Activated CD8-positive, alpha-beta memory T cell treated with anti-CD3 and anti-CD28 coated beads for 4 hours (primary cell): ENCODE results near the gene TPCN2.
"Not testable (repeated sequence)": the region's sequence is repeated elsewhere in the genome, so short reads cannot be mapped to it uniquely, and the experiment has no call there.

ENCODE experiments used
- DNase-seq, 2 donors: peaks; one replicate each; pipeline ENCODE4 v3.0.0-alpha.2; 2020; ENCODE audit warnings: low read depth in 2 of 2

The TPCN2 gene

DNA sequence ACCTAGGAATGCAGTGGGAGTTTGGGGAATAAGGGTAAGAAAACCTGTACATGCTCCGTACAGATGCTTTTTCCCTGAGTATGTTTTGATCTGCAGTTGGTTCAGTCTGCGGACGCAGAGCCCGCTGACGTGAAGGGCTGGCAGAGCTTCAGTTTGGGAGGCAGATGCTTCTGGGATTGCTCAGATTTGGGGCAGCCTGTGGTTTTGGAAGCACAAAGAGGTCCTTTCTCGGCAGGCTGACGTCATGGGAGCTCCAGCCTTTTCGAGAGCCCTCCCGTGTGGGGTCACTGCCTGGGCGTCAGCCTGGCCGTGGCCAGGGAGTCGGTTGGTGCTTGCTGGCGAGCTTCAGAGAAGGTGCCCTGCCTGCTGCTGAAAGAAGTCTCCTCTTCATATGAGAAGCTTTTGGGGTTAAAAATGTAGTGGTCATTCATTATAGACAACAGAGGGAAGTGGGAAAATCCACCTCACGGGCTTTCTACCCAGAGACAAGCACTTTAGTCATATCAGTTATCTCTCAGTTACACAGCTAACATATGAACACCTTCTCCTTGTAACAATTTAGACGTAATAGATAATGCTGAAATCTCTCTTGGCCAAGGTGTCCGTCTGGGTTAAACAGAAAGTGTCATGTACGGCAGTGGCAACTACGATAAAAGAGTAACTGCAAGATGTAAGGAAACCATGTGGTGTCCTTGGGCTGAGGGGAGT, 26.8 kb downstream of the TPCN2 start:
- DNase-seq, result no peak

DNA sequence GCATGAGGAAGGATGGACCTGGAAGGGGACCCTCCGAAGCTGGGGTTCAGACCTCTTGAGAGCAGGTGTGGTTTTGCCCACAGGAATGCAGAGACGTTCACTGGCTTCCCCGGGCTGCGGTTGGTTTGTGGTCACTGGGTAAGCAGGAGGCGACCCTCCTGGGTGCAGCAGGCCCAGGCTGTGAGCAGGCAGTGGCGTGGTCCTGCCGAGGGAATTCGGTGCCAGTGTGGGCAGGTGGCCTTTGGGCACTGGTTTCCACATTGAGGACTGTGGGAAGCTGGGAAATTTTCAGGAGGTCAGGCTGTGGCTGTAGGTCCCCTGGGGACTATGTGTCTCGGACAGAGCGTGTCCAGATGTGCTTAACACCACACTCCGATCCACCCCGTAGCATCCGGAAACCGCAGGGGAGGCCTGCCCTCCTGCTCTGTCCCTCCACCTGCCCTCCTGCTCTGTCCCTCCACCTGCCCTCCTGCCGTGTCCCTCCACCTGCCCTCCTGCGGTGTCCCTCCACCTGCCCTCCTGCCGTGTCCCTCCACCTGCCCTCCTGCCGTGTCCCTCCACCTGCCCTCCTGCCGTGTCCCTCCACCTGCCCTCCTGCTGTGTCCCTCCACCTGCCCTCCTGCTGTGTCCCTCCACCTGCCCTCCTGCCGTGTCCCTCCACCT, 27.5 kb downstream of the TPCN2 start:
- DNase-seq, result no peak

DNA sequence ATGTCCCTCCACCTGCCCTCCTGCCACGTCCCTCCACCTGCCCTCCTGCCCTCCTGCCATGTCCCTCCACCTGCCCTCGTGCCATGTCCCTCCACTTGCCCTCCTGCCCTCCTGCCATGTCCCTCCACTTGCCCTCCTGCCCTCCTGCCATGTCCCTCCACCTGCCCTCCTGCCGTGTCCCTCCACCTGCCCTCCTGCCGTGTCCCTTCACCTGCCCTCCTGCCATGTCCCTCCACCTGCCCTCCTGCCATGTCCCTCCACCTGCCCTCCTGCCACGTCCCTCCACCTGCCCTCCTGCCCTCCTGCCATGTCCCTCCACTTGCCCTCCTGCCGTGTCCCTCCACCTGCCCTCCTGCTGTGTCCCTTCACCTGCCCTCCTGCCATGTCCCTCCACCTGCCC, 28.2 kb downstream of the TPCN2 start:
- DNase-seq, result not testable (repeated sequence)

DNA sequence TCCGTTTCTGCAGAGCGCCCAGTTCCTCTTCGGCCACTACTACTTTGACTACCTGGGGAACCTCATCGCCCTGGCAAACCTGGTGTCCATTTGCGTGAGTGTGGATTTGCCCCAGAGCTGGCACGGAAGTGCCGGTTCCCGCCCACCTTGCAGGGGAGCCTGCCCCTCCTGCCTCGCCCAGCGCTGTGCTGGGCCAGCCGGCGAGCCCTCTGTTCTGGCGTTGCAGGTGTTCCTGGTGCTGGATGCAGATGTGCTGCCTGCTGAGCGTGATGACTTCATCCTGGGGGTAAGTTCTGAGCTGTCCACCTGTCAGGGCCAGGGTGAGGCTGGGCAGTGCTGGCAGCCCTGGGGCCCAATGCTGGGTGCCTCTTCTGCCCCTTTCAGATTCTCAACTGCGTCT, 29.8 kb downstream of the TPCN2 start:
- DNase-seq, result no peak

DNA sequence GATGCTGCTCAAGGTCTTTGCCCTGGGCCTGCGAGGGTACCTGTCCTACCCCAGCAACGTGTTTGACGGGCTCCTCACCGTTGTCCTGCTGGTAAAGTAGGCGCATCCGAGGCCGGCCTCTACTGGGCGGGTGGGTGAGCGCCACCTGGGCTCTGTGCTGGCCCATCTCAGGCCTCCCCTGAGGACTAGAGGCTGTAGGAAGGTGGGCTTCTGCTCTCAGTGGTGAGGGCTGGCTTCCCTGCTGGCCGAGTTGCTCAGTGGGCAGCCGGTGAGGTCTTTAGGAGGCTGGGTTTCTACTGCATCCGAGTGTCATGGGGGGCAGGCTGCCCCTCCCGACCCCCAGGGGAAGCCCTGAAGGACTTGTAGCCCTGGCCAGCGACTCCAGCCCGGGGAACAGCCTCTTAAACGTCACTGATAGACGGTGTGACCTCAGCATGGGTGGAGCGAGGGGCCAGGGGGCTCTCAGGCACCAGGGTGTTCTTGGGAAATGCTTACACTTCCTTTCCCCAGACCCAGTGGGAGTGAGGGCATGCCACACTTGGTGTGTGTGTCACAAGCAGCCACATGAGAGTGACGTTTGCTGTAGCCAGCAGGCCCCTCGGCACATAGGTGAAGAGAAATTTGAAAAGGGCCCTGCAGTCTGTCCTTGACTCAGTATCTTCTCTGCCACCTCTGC, 30.3 kb downstream of the TPCN2 start:
- no peak for DNase-seq

DNA sequence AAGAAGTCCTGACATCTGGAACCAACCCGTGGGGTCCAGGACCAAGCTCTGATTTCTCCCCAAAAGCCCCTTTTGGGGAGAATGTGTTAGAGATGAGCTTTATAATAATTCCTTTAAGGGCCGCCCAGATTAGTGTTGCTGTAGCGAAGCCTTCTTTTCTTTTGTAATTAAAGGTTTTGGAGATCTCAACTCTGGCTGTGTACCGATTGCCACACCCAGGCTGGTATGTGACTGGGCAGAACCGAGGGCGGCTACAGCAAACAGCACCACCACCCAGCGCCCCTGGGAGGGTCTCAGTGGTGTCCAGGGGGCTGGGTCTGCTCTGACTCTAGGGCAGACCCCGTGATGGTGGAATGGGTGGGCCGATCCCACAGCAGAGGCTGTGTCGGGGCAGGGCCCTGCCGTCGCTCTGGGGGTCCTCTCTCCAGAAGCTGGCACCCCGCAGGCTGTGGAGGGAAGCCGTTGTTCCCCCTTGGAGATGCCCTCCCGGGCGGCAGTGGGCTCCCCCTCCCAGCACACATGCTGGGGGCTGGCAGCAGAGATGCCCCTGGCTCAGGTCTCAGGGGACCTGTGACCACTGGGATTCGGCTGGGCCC, 31.0 kb downstream of the TPCN2 start:
- no peak for DNase-seq

DNA sequence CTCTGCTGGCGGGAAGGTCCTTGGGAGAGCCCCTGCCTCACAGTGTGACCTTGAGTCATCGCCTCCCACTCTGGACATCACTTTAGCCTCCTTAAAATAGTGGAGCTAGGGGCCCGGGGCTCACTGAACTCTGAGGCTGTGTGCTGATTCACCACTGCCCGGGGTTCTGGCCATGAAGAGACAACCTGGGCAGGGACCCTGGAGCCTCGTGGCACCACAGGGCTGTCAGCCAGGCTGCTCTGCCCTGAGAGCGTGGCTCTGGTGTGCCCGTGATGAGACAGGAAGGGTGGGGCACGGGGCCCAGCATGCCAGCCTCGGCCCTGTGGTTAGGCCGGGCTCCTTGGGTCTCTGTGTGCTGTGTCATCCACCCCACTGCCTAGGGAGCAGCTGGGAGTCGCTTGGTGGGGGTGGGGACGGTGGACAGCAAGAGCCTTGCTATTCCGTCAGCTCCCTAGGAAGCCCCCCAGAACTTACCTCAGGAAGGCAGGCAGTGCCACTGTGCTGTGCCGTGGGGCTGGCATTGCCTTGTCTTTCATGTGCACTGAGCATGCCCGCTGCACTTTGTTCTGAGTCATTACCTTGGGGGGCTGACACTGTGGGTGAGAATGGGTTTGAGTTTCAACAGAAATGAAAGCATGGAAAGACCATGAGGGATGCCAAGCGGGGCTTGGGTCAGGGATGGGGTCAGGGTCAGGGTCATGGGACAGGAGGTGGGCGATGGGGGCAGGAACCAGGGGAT, 31.7 kb downstream of the TPCN2 start:
- no peak for DNase-seq

DNA sequence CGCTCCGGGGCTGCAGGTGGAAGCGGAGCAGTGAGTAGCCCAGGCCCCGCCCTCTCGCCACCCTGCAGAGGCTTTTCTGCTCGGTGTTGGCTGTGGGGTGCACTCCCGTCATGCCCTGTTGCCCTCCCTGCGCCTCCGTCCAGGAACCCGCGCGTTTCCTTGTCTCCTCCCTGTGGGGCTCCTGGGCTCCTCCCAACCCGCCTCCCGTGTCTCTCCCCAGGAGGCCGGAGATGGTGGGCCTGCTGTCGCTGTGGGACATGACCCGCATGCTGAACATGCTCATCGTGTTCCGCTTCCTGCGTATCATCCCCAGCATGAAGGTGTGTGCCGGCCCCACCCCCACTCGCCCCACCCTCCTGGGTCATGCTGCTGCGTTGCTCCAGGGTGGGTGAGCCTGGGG, 32.4 kb downstream of the TPCN2 start:
- DNase-seq, result no peak

DNA sequence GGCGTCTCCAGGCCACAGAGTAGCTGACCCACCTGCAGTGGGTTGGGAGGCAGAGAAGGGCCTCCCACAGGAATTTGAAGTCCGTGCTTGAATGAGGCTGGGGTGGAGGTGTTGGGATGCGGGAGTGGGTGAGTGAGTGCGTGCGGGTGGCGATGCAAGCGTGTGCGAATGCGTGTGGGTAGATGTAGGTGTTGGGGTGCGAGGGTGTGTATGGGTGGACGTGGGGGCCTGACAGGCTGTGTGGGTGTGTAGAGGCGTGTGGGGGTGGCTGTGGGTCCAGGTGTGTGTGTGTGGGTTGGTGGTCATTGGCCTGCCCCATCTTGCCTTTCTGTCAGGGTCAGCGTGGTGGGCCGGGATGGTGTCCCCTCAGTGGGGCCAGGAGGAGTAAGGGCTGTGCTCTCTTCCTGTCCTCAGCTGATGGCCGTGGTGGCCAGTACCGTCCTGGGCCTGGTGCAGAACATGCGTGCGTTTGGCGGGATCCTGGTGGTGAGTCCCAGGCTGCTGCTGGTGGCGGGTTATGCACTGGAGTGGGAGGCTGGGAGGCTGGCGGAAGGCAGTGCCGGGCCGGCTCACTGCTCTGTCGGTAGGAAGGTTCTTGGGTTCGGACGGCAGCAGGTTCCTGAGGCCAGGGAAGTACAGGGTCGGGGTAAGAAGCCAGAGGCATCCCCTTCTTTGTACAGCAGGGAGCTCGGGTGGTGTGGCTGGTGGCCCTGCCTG, 35.0 kb downstream of the TPCN2 start:
- DNase-seq, result no peak

DNA sequence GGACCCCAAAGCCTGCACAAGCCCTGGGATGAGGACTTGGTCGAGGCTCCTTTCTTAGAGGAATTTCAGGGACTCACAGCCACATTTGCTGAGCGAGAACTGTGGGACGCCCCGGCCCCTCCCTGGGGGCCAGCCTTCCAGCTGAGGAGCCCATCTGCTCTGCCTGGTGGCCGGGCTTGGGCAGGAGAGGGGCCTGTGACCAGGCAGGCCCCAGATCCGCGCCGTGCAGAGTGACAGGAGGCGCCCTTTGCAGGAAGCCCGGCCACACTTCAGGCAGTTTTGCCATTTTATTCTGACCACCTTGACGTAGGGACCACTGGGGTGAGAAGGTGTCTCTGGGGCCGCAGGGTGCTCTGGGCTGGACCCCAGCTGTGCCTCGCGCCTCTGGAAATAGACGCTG, 35.6 kb downstream of the TPCN2 start:
- DNase-seq, result no peak

DNA sequence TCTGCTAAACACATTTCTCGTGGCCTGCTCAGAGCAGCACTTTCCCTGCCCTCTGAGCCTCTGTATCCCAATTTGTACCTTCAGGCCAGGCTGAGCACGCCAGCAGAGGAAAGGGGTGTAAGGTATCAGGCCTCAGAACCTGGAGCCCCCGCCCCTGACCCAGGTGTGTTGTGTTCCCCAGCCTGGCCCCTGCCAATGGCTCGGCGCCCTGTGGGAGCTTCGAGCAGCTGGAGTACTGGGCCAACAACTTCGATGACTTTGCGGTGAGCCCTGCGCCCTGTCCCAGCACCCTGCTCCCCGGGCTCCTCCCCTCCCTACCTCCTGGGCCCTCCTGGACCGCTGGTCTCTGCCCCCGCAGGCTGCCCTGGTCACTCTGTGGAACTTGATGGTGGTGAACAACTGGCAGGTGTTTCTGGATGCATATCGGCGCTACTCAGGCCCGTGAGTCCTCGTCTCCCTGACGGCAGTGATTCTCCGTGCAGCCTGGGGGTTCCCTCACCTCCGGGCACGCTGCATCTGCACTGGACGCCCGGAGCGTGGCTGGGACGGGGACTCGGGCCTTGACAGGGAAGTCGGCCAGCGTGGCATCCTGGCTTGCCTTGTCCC, 36.9 kb downstream of the TPCN2 start:
- no peak for DNase-seq

DNA sequence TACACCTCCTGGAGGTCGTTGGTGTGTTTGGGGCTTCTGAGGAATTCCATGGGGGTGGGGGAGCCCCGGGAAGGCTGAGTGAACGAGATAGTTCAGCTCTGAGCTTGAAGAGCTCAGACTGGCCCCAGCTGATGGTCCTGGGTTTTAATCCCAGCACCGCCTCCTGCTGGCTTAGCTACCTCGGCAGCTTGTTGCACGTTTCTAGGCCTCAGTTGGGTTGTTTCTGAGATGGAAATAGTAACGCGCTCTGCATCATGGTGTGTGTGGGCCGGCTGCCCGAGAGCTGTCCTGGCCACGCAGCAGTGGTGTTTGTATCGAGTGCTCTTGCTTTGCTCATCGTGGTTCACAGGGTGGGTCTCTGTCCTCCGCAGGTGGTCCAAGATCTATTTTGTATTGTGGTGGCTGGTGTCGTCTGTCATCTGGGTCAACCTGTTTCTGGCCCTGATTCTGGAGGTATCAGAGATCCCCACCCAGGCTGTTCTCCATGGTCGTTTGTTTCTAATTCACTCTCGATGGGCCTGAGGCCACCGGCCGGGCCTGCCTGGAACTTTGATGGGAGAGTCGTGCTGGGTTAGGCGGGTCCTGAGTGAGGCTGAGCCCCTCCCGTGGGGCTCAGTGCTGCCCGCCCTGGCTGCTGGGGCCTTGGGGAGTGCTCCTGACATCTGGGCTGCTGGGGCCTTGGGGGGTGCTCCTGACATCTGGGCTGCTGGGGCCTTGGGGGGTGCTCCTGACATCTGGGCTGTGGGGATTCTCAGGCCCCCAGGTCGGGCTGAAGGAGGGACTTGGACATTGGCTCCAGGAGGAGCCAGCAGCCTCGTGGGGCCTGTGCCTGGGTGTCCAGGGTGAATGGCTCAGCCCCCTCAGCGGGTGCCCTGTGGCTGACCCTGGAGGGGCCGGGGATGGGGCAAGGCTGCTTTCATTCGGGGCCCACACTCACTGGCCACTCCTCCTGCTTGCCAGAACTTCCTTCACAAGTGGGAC, 37.7 kb downstream of the TPCN2 start:
- DNase-seq, result no peak

DNA sequence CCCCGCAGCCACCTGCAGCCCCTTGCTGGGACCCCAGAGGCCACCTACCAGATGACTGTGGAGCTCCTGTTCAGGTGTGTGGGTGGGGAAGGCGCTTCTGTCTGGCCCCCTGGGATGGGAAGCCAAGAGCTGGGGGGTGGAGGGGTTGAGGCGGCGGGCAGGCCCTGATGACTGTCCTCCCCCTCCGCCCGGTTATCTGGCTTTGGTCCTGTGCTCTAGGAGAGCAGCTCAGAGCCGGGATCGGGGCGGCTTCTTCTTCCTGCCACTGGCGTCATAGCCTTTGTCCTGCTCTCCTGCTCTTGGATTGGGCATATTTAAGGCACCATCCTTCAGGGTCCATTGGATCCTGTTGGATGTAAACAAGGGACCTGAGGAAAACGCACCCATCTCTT, 38.4 kb downstream of the TPCN2 start:
- no peak for DNase-seq

DNA sequence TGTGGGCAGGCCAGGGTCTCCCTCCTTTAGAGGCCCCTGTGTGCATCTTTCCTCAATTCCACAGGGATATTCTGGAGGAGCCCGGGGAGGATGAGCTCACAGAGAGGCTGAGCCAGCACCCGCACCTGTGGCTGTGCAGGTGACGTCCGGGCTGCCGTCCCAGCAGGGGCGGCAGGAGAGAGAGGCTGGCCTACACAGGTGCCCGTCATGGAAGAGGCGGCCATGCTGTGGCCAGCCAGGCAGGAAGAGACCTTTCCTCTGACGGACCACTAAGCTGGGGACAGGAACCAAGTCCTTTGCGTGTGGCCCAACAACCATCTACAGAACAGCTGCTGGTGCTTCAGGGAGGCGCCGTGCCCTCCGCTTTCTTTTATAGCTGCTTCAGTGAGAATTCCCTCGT, 39.1 kb downstream of the TPCN2 start:
- no peak for DNase-seq

DNA sequence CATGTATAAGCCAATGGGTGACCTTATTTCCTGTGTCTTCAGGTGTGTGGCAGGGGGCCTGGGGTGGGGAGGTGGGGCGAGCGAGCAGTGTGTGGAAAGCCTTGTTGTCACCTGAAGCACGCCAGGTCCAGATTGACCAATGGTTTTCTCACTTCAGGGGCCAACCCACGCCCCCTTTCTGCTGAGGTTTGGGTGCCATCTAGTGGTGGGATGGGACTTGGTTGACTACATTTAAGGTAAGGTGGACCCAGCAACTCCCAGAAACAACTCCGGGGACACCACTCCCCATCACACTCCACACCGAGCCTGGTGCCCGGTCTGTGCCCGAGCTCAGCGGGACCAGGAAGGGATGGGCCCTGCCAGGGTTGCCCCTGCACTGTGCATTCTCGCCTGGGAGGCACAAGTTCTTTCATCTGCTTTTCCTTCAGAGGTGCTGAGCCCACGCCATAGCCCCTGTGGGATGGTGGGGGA, 40.0 kb downstream of the TPCN2 start:
- peak; percentile 23 to 38 for DNase-seq

DNA sequence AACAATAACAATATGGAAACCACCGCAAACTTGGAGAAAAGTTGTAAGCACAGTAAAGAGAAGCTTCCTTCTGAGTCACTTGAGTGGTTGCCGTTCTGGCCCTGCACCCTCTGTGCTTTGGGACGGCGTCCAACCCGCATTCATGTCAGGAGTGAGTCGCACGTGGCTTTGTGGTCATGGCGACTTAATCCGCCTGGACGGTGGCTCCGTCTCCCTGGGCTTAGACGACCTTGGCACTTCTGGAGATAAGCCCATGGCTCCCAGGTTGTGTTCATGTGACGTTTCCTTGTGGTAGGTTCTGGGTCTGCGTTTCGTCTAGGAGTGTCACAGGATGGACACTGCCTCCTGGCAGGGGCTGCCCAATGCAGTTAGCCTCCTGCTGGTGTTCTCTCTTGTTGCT, 40.5 kb downstream of the TPCN2 start:
- DNase-seq, result no peak

DNA sequence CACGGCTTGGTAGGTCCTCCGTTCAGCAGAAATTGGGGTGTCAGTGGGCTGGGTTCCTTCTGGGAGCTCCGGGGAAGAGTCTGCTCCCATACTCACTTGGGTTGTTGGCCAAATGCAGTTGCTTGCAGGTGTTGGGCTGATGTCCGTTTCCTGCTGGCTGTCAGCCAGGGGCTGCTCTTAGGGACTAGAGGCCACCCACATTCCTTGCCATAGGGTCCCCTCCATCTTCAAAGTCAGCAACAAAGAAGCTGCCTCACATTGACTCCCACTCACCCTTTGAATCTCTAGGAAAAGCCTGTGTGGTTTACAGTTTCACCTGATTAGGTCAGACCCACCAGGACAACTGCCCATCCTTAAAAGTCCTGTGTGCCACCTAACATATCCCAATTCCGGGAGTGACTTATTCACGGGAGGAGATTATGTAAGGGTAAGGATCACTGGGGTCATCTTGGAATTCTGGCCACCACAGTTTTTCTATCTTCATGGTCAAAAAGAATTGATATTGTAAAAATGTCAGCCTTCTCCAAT, 43.0 kb downstream of the TPCN2 start:
- no peak for DNase-seq

DNA sequence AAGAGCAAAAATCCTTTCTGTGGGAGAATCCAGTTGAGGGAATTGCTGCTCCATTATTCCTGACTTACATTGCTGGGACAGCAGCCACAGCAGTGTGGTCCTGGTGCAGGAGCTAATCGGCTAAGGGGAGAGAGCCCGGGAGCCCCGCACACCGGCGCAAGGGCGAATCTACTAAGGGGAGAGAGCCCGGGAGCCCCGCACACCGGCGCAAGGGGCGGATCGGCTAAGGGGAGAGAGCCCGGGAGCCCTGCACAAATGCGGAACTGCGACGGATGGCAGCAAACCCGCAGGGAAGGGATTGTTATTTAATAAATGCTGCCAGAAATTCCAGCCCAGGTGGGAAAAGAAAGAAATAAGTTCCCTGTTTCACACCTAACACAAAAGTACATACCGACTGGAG, 43.5 kb downstream of the TPCN2 start:
- DNase-seq, result no peak

DNA sequence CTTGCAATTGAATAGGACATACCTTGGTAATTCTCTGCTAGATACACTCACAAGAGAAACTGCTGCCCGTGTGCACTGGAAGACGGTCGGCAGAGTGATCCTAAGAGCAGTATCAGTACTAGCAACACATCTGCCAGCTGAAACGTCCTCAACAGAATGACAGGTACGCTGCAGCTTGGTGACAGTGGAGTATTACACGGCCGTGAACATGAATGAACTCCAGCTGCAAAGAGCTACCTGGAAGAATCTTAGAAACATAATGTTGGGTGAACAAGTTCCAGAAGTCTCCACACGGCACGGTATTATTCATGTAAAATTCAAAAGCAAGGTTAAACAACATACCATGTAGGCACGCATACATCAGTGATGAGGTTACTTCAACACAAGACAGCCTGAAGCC, 44.4 kb downstream of the TPCN2 start:
- no peak for DNase-seq
